HCT116 (cell line): ENCODE data around the gene EEF1B2. TPM values are rescaled to one million over a fixed set of nuclear protein-coding genes. Genes with fewer than 3 reads are reported as not detected.

Source experiments
- ATAC-seq: fragments of 200-7000 bp; cut with Tn5 transposase; 2 replicates; pipeline ENCODE4 v1.9.1; 2020; ENCODE audit warnings: mild to moderate bottlenecking, moderate library complexity
- BruUV-seq: library from RNA; stranded (reverse); fragments of 400-500 nt; replicated peaks from 2 replicates; lab custom pipeline; 2021; lab: Mats Ljungman, UMichigan
- CTCF ChIA-PET: fragments of 300-600 bp; sonication (Branson Sonifier 250); formaldehyde crosslinking; loops from one replicate; lab custom pipeline; 2021; ENCODE audit warnings: antibody characterized with exemption; lab: Charles Lee
- POLR2A ChIA-PET: fragments of 300-600, 350-600 bp; sonication (Branson Sonifier 250); formaldehyde crosslinking; loops from one replicate; lab custom pipeline; 2021; ENCODE audit warnings: antibody characterized with exemption; lab: Charles Lee
- RAD21 ChIA-PET, 2 experiments: fragments of 300-600 bp; sonication (Branson Sonifier 250); formaldehyde crosslinking; loops; one replicate each; lab custom pipeline; 2023; ENCODE audit warnings: low total read pairs in 2 of 2; ENCODE audit not compliant: uncharacterized antibody in 2 of 2, unreplicated experiment in 2 of 2, low non-redundant PET in 1 of 2; lab: Charles Lee
- DNase-seq: peaks from one replicate; pipeline ENCODE4 v3.0.0-alpha.2; 2010; ENCODE audit warnings: low read depth, low spot score
- H2AFZ ChIP-seq: fragments of 200-600 bp; shearing (Covaris generic), sonication (generic); 2 replicates; pipeline ENCODE4 v1.6.1; 2017; ENCODE audit warnings: low read depth, mixed run types, mixed read lengths, antibody characterized with exemption, low read length; ENCODE audit not compliant: poor library complexity, severe bottlenecking
- H3K27ac ChIP-seq: 2 replicates; pipeline ENCODE4 v1.5.1; 2012; ENCODE audit warnings: low read depth, low read length
- H3K27me3 ChIP-seq: fragments of 200-600 bp; sonication (generic); 2 replicates; pipeline ENCODE4 v1.6.1; 2016; ENCODE audit warnings: mixed run types, low read length, mixed read lengths; ENCODE audit not compliant: insufficient read depth
- H3K36me3 ChIP-seq, 2 experiments: fragments of 200-500 bp in 1 of 2; fragments of 200-600 bp in 1 of 2; sonication (Bioruptor generic) in 1 of 2; sonication (generic) in 1 of 2; 2 replicates each; pipeline versions ENCODE4 v1.5.1 to v1.6.1; 2014 to 2016; ENCODE audit warnings: low read length in 2 of 2, inconsistent platforms in 1 of 2, mixed read lengths in 1 of 2, mixed run types in 1 of 2; ENCODE audit not compliant: insufficient read depth in 2 of 2, control insufficient read depth in 1 of 2
- H3K4me1 ChIP-seq, 2 experiments: fragments of 200-600 bp in 1 of 2; sonication (generic) in 1 of 2; 2 replicates each; pipeline versions ENCODE4 v1.5.1 to v1.6.1; 2012 to 2017; ENCODE audit warnings: low read length in 2 of 2, inconsistent platforms in 1 of 2, mild to moderate bottlenecking in 1 of 2, mixed read lengths in 1 of 2, mixed run types in 1 of 2, moderate library complexity in 1 of 2; ENCODE audit not compliant: insufficient read depth in 2 of 2, control insufficient read depth in 1 of 2
- H3K4me2 ChIP-seq: fragments of 200-600 bp; sonication (generic); 2 replicates; pipeline ENCODE4 v1.6.1; 2017; ENCODE audit warnings: mixed run types, low read length, mixed read lengths
- H3K4me3 ChIP-seq, 2 experiments: fragments of 200-600 bp in 1 of 2; sonication (generic) in 1 of 2; replicated peaks in 1 of 2; 2 replicates each; pipeline ENCODE4 v1.5.1; 2011 to 2016; ENCODE audit warnings: low read length in 2 of 2, control low read depth in 1 of 2, low read depth in 1 of 2, mild to moderate bottlenecking in 1 of 2, mixed read lengths in 1 of 2, mixed run types in 1 of 2
- H3K79me2 ChIP-seq: fragments of 200-600 bp; sonication (generic); 2 replicates; pipeline ENCODE4 v1.6.1; 2017; ENCODE audit warnings: mild to moderate bottlenecking, mixed run types, low read length, moderate library complexity, mixed read lengths; ENCODE audit not compliant: insufficient read depth
- H3K9ac ChIP-seq: fragments of 200-600 bp; sonication (generic); 2 replicates; pipeline ENCODE4 v1.6.1; 2016; ENCODE audit warnings: low read length, mixed read lengths
- H3K9me2 ChIP-seq: fragments of 200-600 bp; sonication (generic), shearing (Covaris generic); 2 replicates; pipeline ENCODE4 v1.6.1; 2017; ENCODE audit warnings: mixed run types, mild to moderate bottlenecking, moderate library complexity; ENCODE audit not compliant: insufficient read depth
- H3K9me3 ChIP-seq, 2 experiments: fragments of 200-500 bp in 1 of 2; fragments of 200-600 bp in 1 of 2; sonication (Bioruptor generic) in 1 of 2; sonication (generic) in 1 of 2; 2 replicates each; pipeline ENCODE4 v1.6.1; 2014 to 2017; ENCODE audit warnings: low read length in 2 of 2, mixed read lengths in 2 of 2, inconsistent platforms in 1 of 2, low read depth in 1 of 2, mild to moderate bottlenecking in 1 of 2, mixed run types in 1 of 2, moderate library complexity in 1 of 2; ENCODE audit not compliant: control insufficient read depth in 1 of 2, insufficient read depth in 1 of 2
- H4K20me1 ChIP-seq: fragments of 200-600 bp; sonication (generic), shearing (Covaris generic); 2 replicates; pipeline ENCODE4 v1.6.1; 2017; ENCODE audit warnings: mixed run types, mild to moderate bottlenecking, moderate library complexity; ENCODE audit not compliant: insufficient read depth
- CBX3 ChIP-seq: IDR thresholded peaks from 2 replicates; pipeline ENCODE4 v1.6.1; 2012; ENCODE audit warnings: low read depth
- JUND ChIP-seq: IDR thresholded peaks from 2 replicates; pipeline ENCODE4 v1.6.1; 2012
- POLR2A ChIP-seq: IDR thresholded peaks from 2 replicates; pipeline ENCODE4 v1.7.0; 2011; ENCODE audit warnings: borderline replicate concordance; ENCODE audit not compliant: insufficient read depth, insufficient read length; ENCODE audit errors: extremely low read depth
- POLR2AphosphoS5 ChIP-seq: IDR thresholded peaks from 2 replicates; pipeline ENCODE4 v1.6.1; 2011; ENCODE audit warnings: mild to moderate bottlenecking, low read depth, low read length, moderate library complexity
- RAD21 ChIP-seq: IDR thresholded peaks from 2 replicates; pipeline ENCODE4 v1.6.1; 2012; ENCODE audit warnings: low read depth, mild to moderate bottlenecking
- REST ChIP-seq: IDR thresholded peaks from 2 replicates; pipeline ENCODE4 v1.6.1; 2012; ENCODE audit warnings: low read depth
- intact Hi-C: fragments of 100-400 bp; cut with micrococcal nuclease; formaldehyde crosslinking; loops from 2 replicates; pipeline ENCODE4 v1.10.0; 2022
- total RNA-seq: library from RNA; stranded (reverse); gene quantifications from one replicate; pipeline ENCODE4 v1.2.1, GENCODE V29; 2021; ENCODE audit not compliant: unreplicated experiment
- TF ChIP-seq, protein P1 (sequence below), 3 experiments: fragments of 200-600 bp in 1 of 3; sonication (generic) in 1 of 3; IDR thresholded peaks in 2 of 3; conservative IDR thresholded peaks in 1 of 3; 2 replicates each; pipeline ENCODE4 v1.5.1; 2012 to 2017; ENCODE audit warnings: low read depth in 2 of 3, low read length in 2 of 3, antibody characterized with exemption in 1 of 3, borderline replicate concordance in 1 of 3, control low read depth in 1 of 3, mild to moderate bottlenecking in 1 of 3, mixed read lengths in 1 of 3, mixed run types in 1 of 3, moderate library complexity in 1 of 3; ENCODE audit not compliant: insufficient read depth in 1 of 3

The EEF1B2 gene
- total RNA-seq, 1 experiment from 2014 or later, result 985 TPM

- no TSS peak for BruUV-seq
- H3K4me3 ChIP-seq, result no peak overlapping the region
- H3K27ac ChIP-seq, result no peak overlapping the region
- ATAC-seq (no peak), DNase-seq (no peak)
- H3K9ac ChIP-seq, result no peak overlapping the region
- H3K9me3 ChIP-seq, result no peaks in the 10 kb centered on the region
- no peaks in the 10 kb centered on the region for H3K27me3 ChIP-seq
- TF ChIP-seq RAD21, result no peak
- TF ChIP-seq, protein P1, sequence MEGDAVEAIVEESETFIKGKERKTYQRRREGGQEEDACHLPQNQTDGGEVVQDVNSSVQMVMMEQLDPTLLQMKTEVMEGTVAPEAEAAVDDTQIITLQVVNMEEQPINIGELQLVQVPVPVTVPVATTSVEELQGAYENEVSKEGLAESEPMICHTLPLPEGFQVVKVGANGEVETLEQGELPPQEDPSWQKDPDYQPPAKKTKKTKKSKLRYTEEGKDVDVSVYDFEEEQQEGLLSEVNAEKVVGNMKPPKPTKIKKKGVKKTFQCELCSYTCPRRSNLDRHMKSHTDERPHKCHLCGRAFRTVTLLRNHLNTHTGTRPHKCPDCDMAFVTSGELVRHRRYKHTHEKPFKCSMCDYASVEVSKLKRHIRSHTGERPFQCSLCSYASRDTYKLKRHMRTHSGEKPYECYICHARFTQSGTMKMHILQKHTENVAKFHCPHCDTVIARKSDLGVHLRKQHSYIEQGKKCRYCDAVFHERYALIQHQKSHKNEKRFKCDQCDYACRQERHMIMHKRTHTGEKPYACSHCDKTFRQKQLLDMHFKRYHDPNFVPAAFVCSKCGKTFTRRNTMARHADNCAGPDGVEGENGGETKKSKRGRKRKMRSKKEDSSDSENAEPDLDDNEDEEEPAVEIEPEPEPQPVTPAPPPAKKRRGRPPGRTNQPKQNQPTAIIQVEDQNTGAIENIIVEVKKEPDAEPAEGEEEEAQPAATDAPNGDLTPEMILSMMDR (IDR thresholded peaks at IDR 0.05 in 2 of 3, conservative IDR thresholded peaks at IDR 0.05 in 1 of 3; ENCODE audit: borderline replicate concordance in 1 of 3, insufficient read depth in 1 of 3, low read depth in 2 of 3, low read length in 2 of 3), result no peak
- intact Hi-C loops, result no loop called here
- H3K4me2 ChIP-seq, result no peak overlapping the region
- RAD21 ChIA-PET, result interaction anchor here in 1 of 2 experiments (0.6 kb wide), 1 partner anchor 674 kb away, joined by 3 read pairs; no protein-coding TSS in a partner anchor
- no peaks in the 10 kb centered on the region for H3K79me2 ChIP-seq
- no peaks in the 10 kb centered on the region for H4K20me1 ChIP-seq
- no peak overlapping the region for H2AFZ ChIP-seq
- H3K4me1 ChIP-seq, result no peaks in the 10 kb centered on the region
- no peaks in the 10 kb centered on the region for H3K36me3 ChIP-seq
- CTCF ChIA-PET, result no interaction called here
- POLR2A ChIA-PET, result no interaction called here
- no peaks in the 10 kb centered on the region for H3K9me2 ChIP-seq
Measured at GRCh38 chr2:206173147-206173546, 13.5 kb downstream of the EEF1B2 start.

GRCh38 chr2:206176121-206176520 lies 16.4 kb downstream of the EEF1B2 start:
- no peak for ATAC-seq
- no peaks in the 10 kb centered on the region for H3K9me3 ChIP-seq
- H3K4me3 ChIP-seq, result no peak overlapping the region
- H3K79me2 ChIP-seq, result no peaks in the 10 kb centered on the region
- H3K4me2 ChIP-seq, result no peak overlapping the region
- ChIA-PET RAD21 (no interaction called here), CTCF (no interaction called here), POLR2A (no interaction called here)
- no peaks in the 10 kb centered on the region for H3K27me3 ChIP-seq
- no TSS peak for BruUV-seq
- no peaks in the 10 kb centered on the region for H4K20me1 ChIP-seq
- TF ChIP-seq POLR2AphosphoS5, result no peak
- TF ChIP-seq CBX3, result no peak
- TF ChIP-seq REST, result no peak
- TF ChIP-seq POLR2A, result no peak
- no peak for TF ChIP-seq JUND
- no peaks in the 10 kb centered on the region for H3K9me2 ChIP-seq
- H3K27ac ChIP-seq, result no peak overlapping the region
- H3K4me1 ChIP-seq, result peaks cover 0 to under 1% of the 10 kb centered on the region in 2 experiments; a peak in 1 of 4 replicates
- H3K36me3 ChIP-seq, result no peaks in the 10 kb centered on the region
- H2AFZ ChIP-seq, result no peak overlapping the region
- H3K9ac ChIP-seq, result no peak overlapping the region
- DNase-seq, result no peak
- intact Hi-C loops, result no loop called here
